Left renal cortex interstitium (tissue), 4 donors: Measurements from ENCODE around the gene C2orf81. TPM values are rescaled to one million over a fixed set of nuclear protein-coding genes. Genes with fewer than 3 reads are reported as not detected.

ENCODE experiments used
- DNase-seq, 4 donors: peaks; one replicate each; pipeline ENCODE4 v3.0.0-alpha.2; 2013; ENCODE audit warnings: low read depth in 4 of 4, low spot score in 2 of 4, missing footprints in 1 of 4
- polyA plus RNA-seq, 4 donors: library from polyadenylated mRNA; unstranded; fragments of 120-200 nt; gene quantifications; one replicate each; pipeline ENCODE4 v1.2.1, GENCODE V29; 2013; ENCODE audit not compliant: insufficient read length in 4 of 4

C2orf81 gene
- polyA plus RNA-seq, 4 donors: 5.6 to 8.7 (median 8.2) TPM

DNA sequence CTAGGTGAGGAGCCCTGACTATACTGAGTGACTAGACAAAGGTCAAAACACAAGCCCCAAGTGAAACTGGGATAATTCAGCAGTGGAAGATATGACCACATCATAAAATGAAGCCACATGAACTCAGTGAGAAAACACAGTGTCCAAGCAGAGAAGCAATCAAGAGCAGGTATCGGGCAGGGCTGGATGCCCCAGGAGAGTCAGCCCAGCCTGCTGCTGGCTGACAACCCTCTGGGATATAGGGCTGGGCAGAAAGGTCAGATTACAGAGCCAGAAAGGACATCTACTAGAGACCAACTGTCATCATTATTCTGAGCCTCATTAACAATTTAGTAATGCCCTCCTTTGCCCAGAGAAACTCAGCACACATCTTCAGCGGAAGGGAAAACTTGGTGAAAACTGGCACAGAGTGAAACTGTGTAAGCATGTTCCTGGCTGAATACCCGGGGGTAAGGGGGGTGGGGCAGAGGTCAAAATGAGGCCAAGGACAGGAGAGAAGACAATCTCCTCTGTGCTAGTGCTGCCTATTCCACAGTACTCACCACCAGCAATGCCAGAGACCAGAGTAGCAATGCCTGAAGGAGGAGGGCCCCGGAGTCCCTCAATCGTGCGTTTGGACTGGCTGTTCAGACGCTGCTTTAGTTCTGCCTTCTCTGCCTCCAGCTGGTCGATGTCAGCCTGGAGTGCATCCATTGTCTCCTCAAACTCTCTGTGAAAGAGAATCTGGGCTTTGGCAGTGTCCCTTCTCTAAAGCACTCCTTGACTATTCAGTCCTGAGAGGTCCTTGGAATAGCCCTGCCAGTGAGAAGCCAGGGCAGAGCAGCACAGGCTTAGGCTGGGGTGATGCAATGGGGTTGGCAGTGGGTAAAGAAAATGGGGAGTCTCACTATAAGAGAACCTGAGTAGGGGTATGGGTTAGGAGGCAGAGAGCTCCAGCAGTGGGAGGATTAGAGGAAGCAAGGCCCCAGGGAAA, 56.6 kb downstream of the C2orf81 start:
- no peak for DNase-seq

Other genes starting within 250 kb of the C2orf81 start
- 100 to 1,000 TPM in 2 of 4 donors, 10 to 100 TPM in 2; 90.0 to 101 (median 97.4) TPM for gene MOB1A, start 242.7 kb downstream of the C2orf81 start, polyA plus RNA-seq
- gene MTHFD2, start 223.0 kb downstream of the C2orf81 start, polyA plus RNA-seq: 10 to 100 TPM; 23.3 to 30.1 (median 26.9) TPM
- 1 to 10 TPM; 1.8 to 4.6 (median 3.1) TPM for gene SLC4A5, start 78.2 kb downstream of the C2orf81 start, polyA plus RNA-seq
- 100 to 1,000 TPM; 134 to 178 (median 153) TPM for gene DCTN1, start 41.3 kb downstream of the C2orf81 start, polyA plus RNA-seq
- gene WDR54, start 111 bp upstream of the C2orf81 start, polyA plus RNA-seq: 10 to 100 TPM; 38.4 to 46.7 (median 40.8) TPM
- gene RTKN, start 20.3 kb upstream of the C2orf81 start, polyA plus RNA-seq: 10 to 100 TPM; 53.7 to 94.5 (median 76.7) TPM
- gene INO80B, start 33.5 kb upstream of the C2orf81 start, polyA plus RNA-seq: 10 to 100 TPM; 25.2 to 40.9 (median 25.9) TPM
- gene WBP1, start 36.8 kb upstream of the C2orf81 start, polyA plus RNA-seq: 100 to 1,000 TPM in 3 of 4 donors, 10 to 100 TPM in 1; 99.5 to 129 (median 123) TPM
- 10 to 100 TPM; 47.2 to 60.8 (median 52.2) TPM for gene MOGS, start 43.8 kb upstream of the C2orf81 start, polyA plus RNA-seq
- 10 to 100 TPM; 40.6 to 86.2 (median 54.7) TPM for gene MRPL53, start 51.1 kb upstream of the C2orf81 start, polyA plus RNA-seq
- 10 to 100 TPM in 3 of 4 donors, 1 to 10 TPM in 1; 8.5 to 19.7 (median 13.4) TPM for gene CCDC142, start 61.4 kb upstream of the C2orf81 start, polyA plus RNA-seq
- 10 to 100 TPM; 24.1 to 43.7 (median 33.2) TPM for gene TTC31, start 61.5 kb upstream of the C2orf81 start, polyA plus RNA-seq
- gene LBX2, start 78.0 kb upstream of the C2orf81 start, polyA plus RNA-seq: 1 to 10 TPM; 2.2 to 7.0 (median 3.2) TPM
- 10 to 100 TPM; 26.4 to 33.3 (median 28.9) TPM for gene PCGF1, start 86.1 kb upstream of the C2orf81 start, polyA plus RNA-seq
- gene TLX2, start 92.8 kb upstream of the C2orf81 start, polyA plus RNA-seq: under 1 TPM in 2 of 4 donors, not detected in 2; 0.13 to 0.14 TPM
- gene DQX1, start 104.6 kb upstream of the C2orf81 start, polyA plus RNA-seq: under 1 TPM; 0.32 to 0.63 (median 0.41) TPM
- gene AUP1, start 108.1 kb upstream of the C2orf81 start, polyA plus RNA-seq: 100 to 1,000 TPM in 3 of 4 donors, 10 to 100 TPM in 1; 88.8 to 136 (median 106) TPM
- 10 to 100 TPM; 33.6 to 36.9 (median 35.0) TPM for gene HTRA2, start 108.3 kb upstream of the C2orf81 start, polyA plus RNA-seq
- gene LOXL3, start 132.3 kb upstream of the C2orf81 start, polyA plus RNA-seq: 10 to 100 TPM in 3 of 4 donors, 1 to 10 TPM in 1; 9.7 to 12.4 (median 10.7) TPM
- 10 to 100 TPM in 2 of 4 donors, 1 to 10 TPM in 2; 8.3 to 11.1 (median 10.2) TPM for gene DOK1, start 133.1 kb upstream of the C2orf81 start, polyA plus RNA-seq
- 1 to 10 TPM in 2 of 4 donors, under 1 TPM in 2; 0.43 to 1.5 (median 0.98) TPM for gene M1AP, start 226.7 kb upstream of the C2orf81 start, polyA plus RNA-seq
- 1 to 10 TPM; 6.6 to 8.5 (median 7.6) TPM for gene SEMA4F, start 232.6 kb upstream of the C2orf81 start, polyA plus RNA-seq